NCI-H524 (cell line): ENCODE measurements around the gene ARMCX5.
A peak's percentile ranks its signal among the peaks of the same experiment; 100 is the strongest.

Experiments
- DNase-seq, 2 experiments: peaks; one replicate each; lab custom pipeline; 2025; lab: John Stamatoyannopoulos, UW

The ARMCX5 gene

DNA sequence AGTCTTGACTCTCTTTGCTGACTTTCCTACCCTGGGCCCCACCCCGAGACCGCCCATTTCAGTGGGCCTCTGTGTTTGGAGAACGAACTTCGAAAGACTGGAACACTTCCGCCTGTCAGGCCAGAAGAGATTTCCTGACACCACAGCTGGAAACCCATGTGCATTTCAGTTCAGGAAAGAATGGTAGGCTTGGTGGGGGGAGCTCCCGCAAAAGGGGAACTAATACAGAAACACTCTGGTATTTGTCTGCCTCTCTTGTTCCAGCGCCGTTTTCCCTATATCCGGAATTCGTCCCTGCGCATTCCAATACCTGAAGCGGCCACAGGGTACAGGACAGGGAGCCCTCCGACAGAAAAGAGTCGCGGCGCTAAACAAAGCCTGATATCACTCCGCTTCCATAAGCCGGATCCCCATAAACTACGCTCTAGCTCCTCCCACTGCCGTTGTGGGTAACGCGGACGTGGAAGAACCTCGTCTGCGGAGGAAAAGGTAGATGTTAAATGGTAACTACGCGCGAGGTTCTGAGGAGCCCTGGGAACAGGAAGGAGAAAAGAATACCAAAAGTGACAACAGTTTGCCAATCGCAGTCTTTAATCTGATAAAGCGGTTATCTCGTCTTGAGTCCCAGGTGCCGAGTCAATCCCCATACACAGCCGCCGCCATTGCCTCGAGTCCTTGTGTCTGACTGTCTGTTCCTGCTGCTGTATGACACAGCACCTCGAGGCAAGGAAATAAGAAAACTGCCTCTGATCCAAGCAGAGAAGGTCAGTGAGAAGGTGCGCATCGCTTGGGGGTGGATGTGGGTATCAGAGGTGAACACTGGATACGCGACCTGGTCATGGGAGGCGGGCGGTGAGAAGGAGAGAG lies at the start of gene ARMCX5:
Gene ARMCX5 (plus strand): TSS at position 432 of the 867 bp plus-strand sequence. CDS start 2,627 bp downstream, outside the sequence.
- peak; percentile 85 to 93 for DNase-seq

DNA sequence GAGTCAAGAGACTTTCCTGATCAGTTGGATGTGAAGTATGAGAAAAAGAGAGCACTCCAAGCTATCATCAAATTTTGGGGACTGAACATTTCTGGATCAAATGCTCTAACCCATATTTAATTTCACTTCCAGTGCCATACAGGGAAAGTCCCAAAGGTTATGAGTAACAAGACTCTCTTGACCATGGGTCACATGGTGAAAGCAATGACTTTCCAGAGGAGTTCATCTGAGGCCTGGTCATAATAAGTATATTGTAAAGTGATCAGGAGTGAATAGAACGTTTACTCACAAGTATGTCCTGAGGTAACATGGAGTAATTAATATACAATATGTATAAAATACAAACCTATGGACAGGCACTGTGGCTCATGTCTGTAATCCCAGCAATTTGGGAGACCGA lies 40.7 kb upstream of the ARMCX5 start:
- DNase-seq: no peak

DNA sequence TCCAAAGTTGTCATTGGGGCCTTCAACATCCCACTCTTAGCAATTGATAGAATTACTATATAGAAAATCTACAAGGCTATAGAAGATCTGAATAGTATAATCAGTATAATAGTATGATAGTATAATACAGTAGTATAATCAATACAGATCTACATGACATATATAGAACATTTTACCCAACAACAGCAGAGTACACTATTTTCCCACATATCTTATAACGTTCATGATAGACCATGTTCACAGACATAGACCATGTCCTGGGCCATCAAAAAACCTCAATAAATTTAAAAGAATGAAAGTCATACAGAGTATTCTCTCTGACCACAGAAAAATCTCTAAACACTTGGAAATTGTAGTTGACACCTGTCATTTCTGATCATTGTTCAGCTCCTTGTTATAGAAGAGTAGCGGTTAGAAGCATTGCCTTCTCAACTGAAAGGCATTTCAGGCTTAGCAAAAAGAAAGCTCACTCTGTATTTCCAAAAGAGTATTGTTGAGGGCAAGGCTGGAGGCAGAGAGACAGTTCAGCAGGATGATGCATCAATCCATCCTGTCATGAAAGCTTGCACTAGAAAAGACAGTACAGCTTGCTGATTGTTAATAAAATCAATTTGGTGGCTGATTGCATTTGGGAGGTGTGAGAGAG lies 38.8 kb upstream of the ARMCX5 start:
- DNase-seq: no peak

DNA sequence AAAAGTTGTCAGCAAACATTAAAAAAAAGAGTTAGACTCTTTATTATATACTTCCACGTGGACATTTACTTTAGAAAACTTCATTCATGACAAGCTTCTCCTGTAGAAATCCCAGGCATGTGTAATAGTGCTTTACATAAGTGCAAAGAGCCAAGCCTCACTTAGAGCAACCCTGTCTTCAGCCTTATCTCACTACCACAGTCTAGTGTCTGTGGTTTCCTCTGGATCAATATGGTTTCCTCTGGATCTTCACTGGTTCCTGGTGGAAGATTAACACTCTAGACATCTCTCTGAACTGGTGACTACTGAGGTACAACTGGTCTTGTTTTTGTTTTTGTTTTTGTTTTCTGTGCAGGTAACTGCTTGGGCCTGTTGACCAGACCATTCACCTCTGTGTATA lies 18.4 kb upstream of the ARMCX5 start:
- no peak for DNase-seq

DNA sequence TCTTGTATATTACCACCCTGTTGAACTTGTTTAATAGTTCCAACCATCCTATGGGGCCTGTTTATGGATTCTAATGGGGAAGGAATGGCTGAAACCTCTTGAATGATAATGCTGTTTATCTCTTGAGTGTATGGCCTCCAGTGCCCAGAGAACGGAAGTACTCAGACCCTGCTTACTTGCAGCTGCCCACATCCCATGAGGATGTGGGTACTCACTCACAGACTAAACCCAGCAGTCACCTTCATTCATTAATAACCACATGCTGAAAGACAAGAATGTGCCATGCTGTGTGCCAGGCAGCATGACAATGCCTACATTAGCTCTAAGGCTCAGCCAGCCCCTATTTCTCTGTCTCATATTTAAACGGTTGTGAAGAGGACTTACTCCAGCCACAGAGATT lies 5.9 kb upstream of the ARMCX5 start:
- no peak for DNase-seq

DNA sequence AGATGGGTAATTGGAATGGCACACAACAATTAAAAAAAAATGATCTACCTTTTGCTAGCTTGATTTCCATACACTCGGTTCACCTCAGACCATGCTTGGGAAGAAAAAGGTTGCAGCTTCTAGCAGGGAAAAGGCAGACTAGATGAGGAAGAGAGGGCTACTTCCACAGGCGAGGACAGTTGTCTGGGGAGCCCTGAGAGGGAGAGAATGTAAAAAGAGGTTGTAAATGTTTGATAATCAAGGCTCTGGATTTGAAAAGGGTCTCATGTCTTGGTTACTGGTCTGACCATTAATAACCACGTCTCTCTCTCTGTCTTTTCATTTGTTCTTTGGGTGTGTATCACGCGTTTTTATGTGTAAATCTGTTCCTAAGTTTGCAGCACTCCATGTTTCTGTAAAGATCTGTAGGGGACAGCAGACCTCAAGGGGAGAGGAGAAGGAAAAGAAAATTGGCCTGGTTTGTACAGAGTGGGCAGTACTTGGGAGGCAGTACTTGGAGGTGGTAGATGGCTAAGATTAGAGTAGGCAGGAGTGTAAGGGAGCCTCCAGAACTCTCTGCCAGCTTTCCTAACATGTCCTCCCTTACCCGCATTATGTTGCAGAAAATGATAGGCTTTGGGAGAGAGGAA lies 750 bp downstream of the ARMCX5 start:
- peak in 1 of 2 experiments; percentile 1 for DNase-seq

DNA sequence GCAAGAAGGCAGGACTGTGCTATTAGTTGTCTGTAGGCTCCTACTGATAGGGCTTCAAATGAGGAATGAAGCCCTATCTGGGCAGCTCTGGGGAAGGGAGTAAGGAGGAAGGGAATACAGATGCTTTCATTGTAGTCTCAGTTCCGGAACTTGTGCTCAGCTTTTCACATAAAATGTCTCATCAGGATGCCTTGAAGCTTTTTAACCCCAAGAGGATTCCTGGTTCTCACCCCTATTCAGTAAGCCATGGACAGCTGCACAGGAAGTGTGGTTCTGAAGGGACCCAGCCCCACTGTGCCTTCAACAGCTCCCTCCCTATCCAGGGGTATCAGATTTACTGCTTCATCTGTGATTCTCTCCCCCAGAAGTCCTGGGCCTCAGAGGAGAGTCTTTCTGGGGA lies 5.0 kb downstream of the ARMCX5 start:
- peak; percentile 53 to 83 for DNase-seq

DNA sequence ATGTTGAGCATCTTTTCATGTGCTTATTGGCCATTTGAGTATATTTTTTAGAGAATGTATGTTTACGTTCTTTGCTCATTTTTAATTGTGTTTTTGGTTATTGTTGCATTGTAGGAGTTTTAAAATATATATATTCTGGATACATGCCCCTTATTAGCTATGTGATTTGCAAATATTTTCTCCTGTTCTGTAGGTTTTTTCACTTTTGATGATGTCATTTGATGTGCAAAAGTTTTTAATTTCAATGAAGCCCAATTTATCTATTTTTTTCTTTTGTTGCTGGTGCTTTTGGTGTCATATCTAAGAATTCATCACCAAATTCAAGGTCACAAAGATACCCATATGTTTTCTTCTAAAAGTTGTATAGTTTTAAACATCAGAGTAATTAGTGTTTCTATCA lies 6.8 kb downstream of the ARMCX5 start:
- DNase-seq: no peak

DNA sequence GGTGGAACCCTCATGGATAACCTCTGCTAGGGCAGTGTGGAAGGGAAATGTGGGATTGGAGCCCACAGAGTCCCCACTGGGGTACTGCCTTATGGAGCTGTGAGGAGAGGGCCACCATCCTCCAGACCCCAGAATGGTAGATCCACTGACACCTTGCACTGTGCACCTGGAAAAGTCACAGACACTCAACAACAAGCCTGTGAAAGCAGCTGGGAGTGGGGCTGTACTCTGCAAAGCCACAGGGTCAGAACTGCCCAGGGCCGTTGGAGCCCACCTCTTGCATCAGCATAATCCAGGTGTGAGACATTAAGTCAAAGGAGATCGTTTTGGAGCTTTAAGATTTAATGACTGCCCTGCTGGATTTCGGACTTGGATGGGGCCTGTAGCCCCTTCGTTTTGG lies 11.6 kb downstream of the ARMCX5 start:
- no peak for DNase-seq

DNA sequence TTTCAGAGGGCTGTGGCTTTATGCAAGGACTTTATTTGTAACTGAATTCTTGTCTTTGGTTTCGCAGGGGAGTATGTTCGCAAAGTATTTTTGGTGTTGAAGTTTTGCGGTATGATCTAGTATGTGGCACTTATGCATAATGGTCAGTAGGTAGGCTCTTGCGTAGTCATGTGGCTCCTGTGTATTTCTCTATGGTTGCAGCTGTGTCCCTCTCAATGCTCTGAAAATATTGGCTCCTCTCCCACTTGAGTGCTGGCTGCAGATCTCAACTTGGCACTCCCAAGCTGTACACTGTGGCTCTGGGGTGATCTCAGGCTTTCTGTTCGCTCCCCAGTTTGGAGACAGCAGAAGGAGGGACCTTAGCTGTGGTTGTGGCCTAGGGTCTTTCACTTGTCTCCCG lies 24.8 kb downstream of the ARMCX5 start:
- no peak for DNase-seq

DNA sequence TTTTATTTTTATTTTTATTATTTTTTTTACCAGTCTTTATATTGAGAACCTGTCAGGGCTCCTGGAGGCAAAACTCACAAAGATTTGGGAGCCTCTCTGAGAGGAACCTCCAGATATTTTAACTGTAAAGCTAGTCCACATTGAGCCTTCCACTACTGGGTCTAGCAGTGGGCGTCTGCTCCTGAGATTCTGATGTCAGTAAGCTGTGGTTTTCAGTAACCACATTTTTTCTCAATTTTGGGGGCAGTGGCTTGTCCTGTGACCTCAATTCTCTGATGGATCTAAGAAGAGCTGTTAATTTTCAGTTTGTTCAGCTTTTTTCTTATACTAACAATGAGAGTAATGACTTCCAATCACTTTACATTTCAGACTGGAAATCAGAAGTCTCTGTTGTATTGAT lies 28.3 kb downstream of the ARMCX5 start:
- no peak for DNase-seq

DNA sequence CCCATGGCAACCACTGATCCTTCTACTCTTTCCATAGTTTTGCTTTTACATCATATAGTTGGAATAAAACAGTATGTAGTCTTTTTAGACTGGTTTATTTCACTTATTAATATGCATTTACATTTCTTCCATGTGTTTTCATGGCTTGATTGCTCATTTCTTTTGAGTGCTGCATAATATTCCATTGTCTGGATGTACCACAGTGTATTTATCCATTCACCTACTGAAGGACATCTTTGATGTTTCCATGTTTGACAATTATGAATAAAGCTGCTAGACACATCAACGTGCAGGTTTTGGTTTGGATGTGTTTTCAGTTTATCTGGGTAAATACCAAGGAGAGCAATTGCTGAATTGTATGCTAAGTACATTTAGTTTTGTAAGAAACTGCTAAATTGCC lies 38.2 kb downstream of the ARMCX5 start:
- no peak for DNase-seq

DNA sequence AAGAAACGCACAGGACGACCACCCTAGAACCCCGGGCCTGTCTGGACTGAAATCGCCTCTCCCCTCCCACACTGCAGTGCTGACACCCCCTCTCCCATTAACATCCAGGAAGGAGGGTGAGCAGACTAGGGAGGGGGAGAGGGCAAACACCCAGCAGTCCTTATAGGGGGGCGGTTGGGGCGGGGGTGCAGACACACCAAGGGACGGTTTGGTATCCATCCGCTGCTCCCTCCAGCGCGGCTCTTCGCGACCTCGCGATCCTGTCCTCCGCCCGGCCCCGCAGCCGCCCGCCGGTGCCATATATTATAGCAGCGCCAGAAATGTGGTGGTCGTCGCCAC lies 51.6 kb downstream of the ARMCX5 start:
- peak in 1 of 2 experiments; percentile 36 for DNase-seq

DNA sequence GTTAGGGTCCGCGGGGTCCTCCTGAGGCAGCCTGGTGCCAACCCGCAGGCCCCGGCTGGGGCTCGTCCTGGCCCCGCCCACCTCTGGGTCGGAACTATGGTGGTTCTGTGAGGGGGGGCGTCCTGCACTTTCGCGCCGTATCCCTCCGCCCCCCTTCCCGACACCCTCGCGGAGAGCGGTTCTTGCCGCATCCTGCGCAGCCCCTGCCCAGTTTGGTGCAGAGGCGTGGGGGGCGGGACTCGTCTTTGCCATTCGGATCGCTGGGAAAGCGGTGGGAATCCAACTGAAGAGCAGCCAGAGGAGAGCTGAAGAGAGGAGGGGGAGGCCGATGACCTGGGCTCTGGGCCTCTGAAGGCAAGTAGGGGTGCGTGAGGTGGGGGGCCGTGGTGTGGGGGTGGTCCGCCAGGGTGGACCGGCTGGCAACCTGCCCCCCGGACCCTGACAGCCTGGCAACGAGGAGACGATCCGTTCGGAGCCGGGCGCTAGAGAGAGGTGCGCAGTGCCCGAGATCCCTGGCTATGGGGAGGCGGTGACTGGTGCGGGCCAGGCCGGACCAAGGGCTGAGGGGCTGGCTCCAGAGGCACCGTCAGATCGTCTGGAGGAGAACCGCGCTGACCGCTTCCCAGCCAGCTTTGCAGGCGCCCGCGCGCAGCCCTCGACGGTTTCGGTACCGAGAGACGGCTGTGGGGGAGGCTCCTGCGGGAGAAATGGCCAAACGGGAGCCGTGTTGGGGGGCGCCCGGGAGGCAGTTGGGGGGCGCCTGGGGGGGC lies 52.1 kb downstream of the ARMCX5 start, which contains the start of gene GPRASP1:
Gene GPRASP1 (plus strand): TSS at position 242 of the 770 bp plus-strand sequence. CDS start 2,431 bp downstream, outside the sequence.
- peak; percentile 53 to 65 for DNase-seq

DNA sequence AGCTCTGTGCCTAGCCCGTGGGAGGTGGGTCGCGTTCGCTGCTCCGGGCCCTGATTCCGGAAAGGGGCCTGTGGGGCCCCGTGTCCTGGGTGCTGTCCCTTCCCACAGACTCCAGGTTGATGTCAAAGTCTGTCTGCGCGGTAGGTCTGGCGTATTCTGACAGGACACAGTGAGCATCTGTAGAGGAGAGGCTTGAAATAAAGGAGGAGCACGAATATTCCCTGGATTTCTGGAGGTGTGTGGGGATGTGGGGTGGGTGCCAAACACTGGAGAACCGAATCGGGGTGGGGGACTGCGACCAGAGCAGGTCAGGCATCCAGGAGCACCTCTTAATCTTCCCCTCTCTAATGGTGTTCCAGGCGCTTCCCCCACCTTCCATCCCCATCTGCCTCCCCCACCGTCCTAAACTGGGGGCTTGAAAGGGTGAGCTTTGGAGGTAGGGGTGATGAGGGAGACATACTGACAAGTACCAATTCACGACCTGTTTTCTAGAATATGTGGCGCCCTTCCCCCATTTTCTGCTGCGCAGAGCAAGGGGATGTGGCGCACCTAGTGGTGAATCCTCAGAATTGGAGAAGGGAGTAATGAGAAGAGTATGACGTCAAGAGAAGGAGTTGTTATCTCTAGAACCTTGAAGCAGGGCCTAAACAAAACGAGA lies 52.8 kb downstream of the ARMCX5 start:
- DNase-seq: peak in 1 of 2 experiments; percentile 33
